GM06990 (cell line): ENCODE measurements around the gene PYROXD2.

ENCODE experiments used
- DNase-seq: peaks from one replicate; pipeline ENCODE4 v3.0.0-alpha.2; 2011; ENCODE audit not compliant: insufficient read length; ENCODE audit errors: extremely low read depth
- H3K27me3 ChIP-seq: replicated peaks from 2 replicates; pipeline ENCODE4 v1.6.0; 2011; ENCODE audit warnings: low read length; ENCODE audit not compliant: control insufficient read depth, insufficient read depth
- H3K36me3 ChIP-seq: 2 replicates; pipeline ENCODE4 v1.5.1; 2011; ENCODE audit warnings: low read length; ENCODE audit not compliant: control insufficient read depth, insufficient read depth
- H3K4me3 ChIP-seq: replicated peaks from 2 replicates; pipeline ENCODE4 v1.5.1; 2011; ENCODE audit warnings: low read depth, mild to moderate bottlenecking, control low read depth, low read length
- TF ChIP-seq, protein P1 (sequence below): IDR thresholded peaks from 2 replicates; pipeline ENCODE4 v1.5.1; 2011; ENCODE audit warnings: low read length, control low read depth, mild to moderate bottlenecking, inconsistent platforms; ENCODE audit not compliant: insufficient read depth, poor library complexity, severe bottlenecking

Gene PYROXD2

DNA sequence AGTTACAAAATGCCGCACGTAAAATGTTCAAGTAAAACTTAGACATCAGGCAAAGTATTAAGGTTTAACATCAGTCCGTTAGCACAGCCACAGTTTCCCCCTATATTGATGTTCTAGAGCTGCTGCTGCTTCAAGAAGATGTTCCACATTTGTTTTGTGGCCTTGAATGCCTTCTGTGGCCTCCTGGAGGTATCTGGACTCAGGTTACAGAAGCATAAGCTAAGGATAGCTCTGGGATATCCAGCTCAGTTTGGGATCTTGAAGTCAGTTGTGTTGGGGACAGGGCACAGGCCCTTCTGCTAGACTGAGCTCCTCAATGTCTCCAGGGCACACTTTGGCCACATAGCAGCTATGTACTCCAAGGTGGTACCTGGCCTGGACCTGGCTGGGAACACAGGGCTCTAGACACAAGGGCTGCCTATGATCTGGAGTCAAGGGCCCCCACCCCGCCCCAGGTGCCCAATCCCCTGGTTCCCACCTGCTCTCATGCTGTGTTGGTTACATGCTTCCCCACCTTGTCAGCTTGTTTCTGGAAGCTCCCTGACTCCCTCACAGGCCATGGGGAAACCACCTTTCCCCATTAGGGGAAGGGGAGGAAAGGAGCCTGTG is 4.7 kb downstream of the PYROXD2 start:
- TF ChIP-seq, protein P1, sequence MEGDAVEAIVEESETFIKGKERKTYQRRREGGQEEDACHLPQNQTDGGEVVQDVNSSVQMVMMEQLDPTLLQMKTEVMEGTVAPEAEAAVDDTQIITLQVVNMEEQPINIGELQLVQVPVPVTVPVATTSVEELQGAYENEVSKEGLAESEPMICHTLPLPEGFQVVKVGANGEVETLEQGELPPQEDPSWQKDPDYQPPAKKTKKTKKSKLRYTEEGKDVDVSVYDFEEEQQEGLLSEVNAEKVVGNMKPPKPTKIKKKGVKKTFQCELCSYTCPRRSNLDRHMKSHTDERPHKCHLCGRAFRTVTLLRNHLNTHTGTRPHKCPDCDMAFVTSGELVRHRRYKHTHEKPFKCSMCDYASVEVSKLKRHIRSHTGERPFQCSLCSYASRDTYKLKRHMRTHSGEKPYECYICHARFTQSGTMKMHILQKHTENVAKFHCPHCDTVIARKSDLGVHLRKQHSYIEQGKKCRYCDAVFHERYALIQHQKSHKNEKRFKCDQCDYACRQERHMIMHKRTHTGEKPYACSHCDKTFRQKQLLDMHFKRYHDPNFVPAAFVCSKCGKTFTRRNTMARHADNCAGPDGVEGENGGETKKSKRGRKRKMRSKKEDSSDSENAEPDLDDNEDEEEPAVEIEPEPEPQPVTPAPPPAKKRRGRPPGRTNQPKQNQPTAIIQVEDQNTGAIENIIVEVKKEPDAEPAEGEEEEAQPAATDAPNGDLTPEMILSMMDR, result no peak
- no peak for DNase-seq
- Histone ChIP-seq H3K27me3 (no peaks in the 10 kb centered on the region), H3K4me3 (no peak overlapping the region), H3K36me3 (no peaks in the 10 kb centered on the region; the same call in 1 of the 2 replicates)

DNA sequence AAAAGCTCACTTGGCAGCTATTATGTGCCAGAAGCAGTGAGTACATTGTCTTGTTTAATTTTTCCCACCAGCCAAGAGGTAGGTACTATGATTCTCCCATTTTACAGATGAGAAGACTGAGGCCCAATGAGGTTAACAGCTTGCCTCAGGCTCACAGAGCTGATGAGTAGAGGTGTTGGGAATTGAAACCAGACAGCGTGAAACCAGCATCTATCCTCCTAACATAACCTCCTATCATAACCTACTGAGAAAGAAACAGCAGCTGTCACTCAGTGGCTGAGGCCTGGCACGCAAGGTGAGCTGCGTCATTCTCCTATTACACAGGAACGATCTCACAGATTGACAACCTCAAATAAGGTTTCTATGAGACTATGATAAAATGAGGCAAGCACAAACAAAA is 6.2 kb downstream of the PYROXD2 start:
- no peak for DNase-seq
- no peaks in the 10 kb centered on the region for H3K27me3 ChIP-seq
- TF ChIP-seq, protein P1, result no peak
- no peaks in the 10 kb centered on the region; the same call in 1 of the 2 replicates for H3K36me3 ChIP-seq
- no peak overlapping the region for H3K4me3 ChIP-seq

DNA sequence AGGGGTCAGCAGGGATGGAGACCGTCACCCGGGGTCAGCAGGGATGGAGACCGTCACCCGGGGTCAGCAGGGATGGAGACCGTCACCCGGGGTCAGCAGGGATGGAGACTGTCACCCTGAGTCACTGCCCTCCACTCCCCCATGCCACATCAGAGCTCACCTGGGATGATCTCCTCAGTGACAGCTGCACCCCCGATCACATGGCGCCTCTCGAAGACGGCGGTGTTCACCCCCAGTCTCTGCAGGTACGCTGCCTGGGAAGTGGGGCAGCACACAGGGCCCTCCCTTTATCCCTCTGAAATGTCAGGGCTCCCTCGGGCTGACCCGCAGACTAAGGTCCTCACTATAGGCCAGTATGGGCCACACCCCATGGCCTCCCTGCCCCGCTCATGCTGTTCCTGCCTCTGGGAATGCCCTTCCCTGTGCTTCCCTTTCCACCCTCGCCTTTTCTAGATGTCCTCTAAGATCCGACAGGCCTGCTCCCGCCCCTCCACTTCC is 7.2 kb downstream of the PYROXD2 start:
- H3K36me3 ChIP-seq, result no peaks in the 10 kb centered on the region; the same call in 1 of the 2 replicates
- DNase-seq, result no peak
- no peak overlapping the region for H3K4me3 ChIP-seq
- TF ChIP-seq, protein P1, result no peak
- H3K27me3 ChIP-seq, result no peaks in the 10 kb centered on the region

DNA sequence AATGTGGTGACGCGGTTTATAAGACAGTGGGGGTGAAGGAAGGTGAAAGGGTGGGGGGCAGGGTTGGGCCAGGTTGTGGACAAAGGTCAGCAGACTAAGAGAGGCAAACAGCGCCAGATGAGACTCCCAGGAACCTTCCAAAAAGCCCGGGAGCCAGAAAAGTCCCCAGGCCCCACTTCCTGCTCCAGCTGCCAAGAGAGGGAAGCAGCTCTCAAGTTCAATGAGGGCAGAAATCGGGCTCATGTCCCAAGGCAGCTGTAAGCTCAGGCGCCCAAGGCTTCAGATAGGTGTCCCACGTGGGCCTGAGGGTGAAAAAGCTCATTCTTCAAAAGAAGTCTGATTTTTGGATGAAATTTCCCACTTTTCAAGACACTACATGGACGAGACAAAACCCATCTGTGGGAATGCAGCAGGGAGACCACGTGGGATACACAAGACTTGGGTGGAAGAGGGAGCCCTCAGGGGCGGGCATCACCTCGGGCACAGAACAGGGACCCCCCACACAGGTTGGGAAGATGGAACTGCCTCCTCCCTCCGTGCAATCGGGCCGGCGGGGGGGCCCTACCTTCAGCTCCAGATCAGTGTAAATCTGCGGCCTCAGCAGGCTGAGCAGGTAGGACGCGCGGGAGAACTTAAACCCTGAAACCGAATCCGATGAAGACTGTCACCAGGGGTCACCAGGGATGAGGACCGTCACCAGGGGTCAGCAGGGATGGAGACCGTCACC is 7.8 kb downstream of the PYROXD2 start:
- DNase-seq, result no peak
- Histone ChIP-seq H3K27me3 (no peaks in the 10 kb centered on the region), H3K36me3 (no peaks in the 10 kb centered on the region; the same call in 1 of the 2 replicates), H3K4me3 (no peak overlapping the region)
- TF ChIP-seq, protein P1, result no peak

DNA sequence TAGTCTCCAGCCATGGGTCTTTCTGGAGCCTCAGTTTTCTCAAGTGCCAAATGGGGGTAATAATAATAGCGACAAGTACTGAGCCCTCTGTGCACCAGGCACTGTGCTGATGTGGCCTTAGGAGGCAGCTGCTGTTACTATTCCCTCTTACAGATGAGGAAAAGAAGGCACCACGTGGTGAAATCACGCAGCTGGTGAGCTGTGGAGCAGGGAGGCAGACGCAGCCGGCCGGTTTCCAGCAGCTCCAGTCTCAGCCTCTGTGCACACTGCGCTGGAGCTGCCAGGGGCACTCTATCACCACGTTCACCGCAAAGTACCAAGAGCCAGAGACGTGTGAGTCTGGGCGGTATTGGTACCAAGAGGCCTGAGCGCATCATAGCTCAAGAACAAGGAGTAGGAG is 9.6 kb downstream of the PYROXD2 start:
- Histone ChIP-seq H3K27me3 (no peaks in the 10 kb centered on the region), H3K4me3 (no peak overlapping the region)
- TF ChIP-seq, protein P1, result no peak

More for the DNA sequence above, 9.6 kb downstream of the PYROXD2 start:
- no peak for DNase-seq
- no peaks in the 10 kb centered on the region for H3K36me3 ChIP-seq
